Calu3 (cell line): ENCODE results near the gene RELT. TPM values are rescaled to one million over a fixed set of nuclear protein-coding genes. Genes with fewer than 3 reads are reported as not detected.
"Not testable (repeated sequence)": the region's sequence is repeated elsewhere in the genome, so short reads cannot be mapped to it uniquely, and the experiment has no call there.

ENCODE experiments used
- BruUV-seq: library from RNA; stranded (reverse); fragments of 400-500 nt; replicated peaks from 2 replicates; lab custom pipeline; 2021; lab: Mats Ljungman, UMichigan
- CTCF ChIA-PET: fragments of 300-600 bp; sonication (Branson Sonifier 250); formaldehyde crosslinking; loops from one replicate; lab custom pipeline; 2022; ENCODE audit warnings: antibody characterized with exemption; lab: Charles Lee
- DNase-seq: peaks from one replicate; pipeline ENCODE4 v3.0.0; 2022
- H3K27ac Mint-ChIP-seq: one replicate; pipeline ENCODE4 v1.8.0; 2022; ENCODE audit warnings: mixed read lengths; ENCODE audit not compliant: unreplicated experiment
- H3K27me3 Mint-ChIP-seq: one replicate; pipeline ENCODE4 v1.8.0; 2022; ENCODE audit warnings: mixed read lengths; ENCODE audit not compliant: unreplicated experiment
- H3K36me3 Mint-ChIP-seq: one replicate; pipeline ENCODE4 v1.8.0; 2022; ENCODE audit warnings: mild to moderate bottlenecking, moderate library complexity, mixed read lengths; ENCODE audit not compliant: insufficient read depth, unreplicated experiment
- H3K4me1 Mint-ChIP-seq: one replicate; pipeline ENCODE4 v1.8.0; 2022; ENCODE audit warnings: mild to moderate bottlenecking, low read depth, mixed read lengths; ENCODE audit not compliant: unreplicated experiment
- H3K4me3 Mint-ChIP-seq: one replicate; pipeline ENCODE4 v1.8.0; 2022; ENCODE audit warnings: mild to moderate bottlenecking, low read depth, moderate library complexity, mixed read lengths; ENCODE audit not compliant: unreplicated experiment
- H3K9me3 Mint-ChIP-seq: one replicate; pipeline ENCODE4 v1.8.0; 2022; ENCODE audit warnings: low read depth, mixed read lengths; ENCODE audit not compliant: unreplicated experiment
- intact Hi-C: fragments of 100-400 bp; cut with micrococcal nuclease; formaldehyde crosslinking; loops from one replicate; pipeline ENCODE4 v1.10.0; 2022; ENCODE audit not compliant: unreplicated experiment
- total RNA-seq: library from RNA; stranded (reverse); gene quantifications from 2 replicates; pipeline ENCODE4 v1.2.3, GENCODE V29; 2022
- TF ChIP-seq, protein P1 (sequence below): fragments of 200-600 bp; IDR thresholded peaks from one replicate; pipeline ENCODE4 v1.8.0; 2022; ENCODE audit warnings: antibody characterized with exemption; ENCODE audit not compliant: unreplicated experiment

Gene RELT
- total RNA-seq, 1 experiment from 2014 or later: 11.8 TPM

DNA sequence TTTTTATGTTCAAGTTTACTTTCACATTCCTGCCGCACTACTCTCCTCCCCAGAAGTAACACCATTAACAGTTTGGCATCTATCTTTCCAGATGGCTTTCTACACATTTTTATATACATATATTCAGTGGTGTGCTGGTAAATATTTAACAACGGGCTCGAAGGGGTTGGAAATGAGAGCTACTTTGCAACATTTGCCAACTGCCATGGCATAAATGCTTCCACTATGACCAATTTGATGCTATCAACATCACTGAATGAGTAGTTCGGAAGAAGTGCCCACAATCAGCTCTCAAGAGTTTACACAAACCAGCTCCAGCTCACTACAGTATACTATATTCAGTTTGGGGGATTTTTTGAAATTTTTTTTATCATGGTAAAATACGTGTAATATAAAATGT is 55.2 kb downstream of the RELT start:
- H3K4me1 Mint-ChIP-seq: no peaks in the 10 kb centered on the region
- BruUV-seq: no TSS peak
- no peak for DNase-seq
- CTCF ChIA-PET: interaction anchor here (0.5 kb wide), 1 partner anchor 524 kb away, joined by 4 read pairs; no protein-coding TSS in a partner anchor
- no peak overlapping the region for H3K4me3 Mint-ChIP-seq
- H3K27ac Mint-ChIP-seq: no peak overlapping the region
- TF ChIP-seq, protein P1, sequence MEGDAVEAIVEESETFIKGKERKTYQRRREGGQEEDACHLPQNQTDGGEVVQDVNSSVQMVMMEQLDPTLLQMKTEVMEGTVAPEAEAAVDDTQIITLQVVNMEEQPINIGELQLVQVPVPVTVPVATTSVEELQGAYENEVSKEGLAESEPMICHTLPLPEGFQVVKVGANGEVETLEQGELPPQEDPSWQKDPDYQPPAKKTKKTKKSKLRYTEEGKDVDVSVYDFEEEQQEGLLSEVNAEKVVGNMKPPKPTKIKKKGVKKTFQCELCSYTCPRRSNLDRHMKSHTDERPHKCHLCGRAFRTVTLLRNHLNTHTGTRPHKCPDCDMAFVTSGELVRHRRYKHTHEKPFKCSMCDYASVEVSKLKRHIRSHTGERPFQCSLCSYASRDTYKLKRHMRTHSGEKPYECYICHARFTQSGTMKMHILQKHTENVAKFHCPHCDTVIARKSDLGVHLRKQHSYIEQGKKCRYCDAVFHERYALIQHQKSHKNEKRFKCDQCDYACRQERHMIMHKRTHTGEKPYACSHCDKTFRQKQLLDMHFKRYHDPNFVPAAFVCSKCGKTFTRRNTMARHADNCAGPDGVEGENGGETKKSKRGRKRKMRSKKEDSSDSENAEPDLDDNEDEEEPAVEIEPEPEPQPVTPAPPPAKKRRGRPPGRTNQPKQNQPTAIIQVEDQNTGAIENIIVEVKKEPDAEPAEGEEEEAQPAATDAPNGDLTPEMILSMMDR: no peak
- no peaks in the 10 kb centered on the region for H3K9me3 Mint-ChIP-seq
- intact Hi-C loops: no loop called here
- no peaks in the 10 kb centered on the region for H3K36me3 Mint-ChIP-seq
- H3K27me3 Mint-ChIP-seq: no peaks in the 10 kb centered on the region

DNA sequence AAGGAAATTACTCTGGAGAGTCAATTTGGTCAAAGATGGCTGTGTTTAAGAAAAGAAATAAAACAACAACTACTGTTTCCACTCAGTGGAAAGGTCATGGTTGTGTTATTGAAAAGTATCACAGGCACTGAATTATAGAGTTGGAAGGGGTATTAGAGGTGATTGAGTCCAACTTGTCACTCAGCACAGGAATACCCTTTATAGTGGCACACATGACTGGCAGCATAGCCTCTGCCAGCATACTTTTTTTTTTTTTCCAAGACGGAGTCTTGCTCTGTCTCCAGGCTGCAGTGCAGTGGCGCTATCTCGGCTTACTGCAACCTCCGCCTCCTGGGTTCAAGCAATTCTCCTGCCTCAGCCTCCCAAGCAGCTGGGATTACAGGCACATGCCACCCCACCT is 60.7 kb downstream of the RELT start:
- H3K4me3 Mint-ChIP-seq, H3K9me3 Mint-ChIP-seq, H3K27ac Mint-ChIP-seq, H3K4me1 Mint-ChIP-seq, DNase-seq, CTCF ChIA-PET, BruUV-seq, H3K36me3 Mint-ChIP-seq, intact Hi-C loops, H3K27me3 Mint-ChIP-seq: not testable (repeated sequence)

DNA sequence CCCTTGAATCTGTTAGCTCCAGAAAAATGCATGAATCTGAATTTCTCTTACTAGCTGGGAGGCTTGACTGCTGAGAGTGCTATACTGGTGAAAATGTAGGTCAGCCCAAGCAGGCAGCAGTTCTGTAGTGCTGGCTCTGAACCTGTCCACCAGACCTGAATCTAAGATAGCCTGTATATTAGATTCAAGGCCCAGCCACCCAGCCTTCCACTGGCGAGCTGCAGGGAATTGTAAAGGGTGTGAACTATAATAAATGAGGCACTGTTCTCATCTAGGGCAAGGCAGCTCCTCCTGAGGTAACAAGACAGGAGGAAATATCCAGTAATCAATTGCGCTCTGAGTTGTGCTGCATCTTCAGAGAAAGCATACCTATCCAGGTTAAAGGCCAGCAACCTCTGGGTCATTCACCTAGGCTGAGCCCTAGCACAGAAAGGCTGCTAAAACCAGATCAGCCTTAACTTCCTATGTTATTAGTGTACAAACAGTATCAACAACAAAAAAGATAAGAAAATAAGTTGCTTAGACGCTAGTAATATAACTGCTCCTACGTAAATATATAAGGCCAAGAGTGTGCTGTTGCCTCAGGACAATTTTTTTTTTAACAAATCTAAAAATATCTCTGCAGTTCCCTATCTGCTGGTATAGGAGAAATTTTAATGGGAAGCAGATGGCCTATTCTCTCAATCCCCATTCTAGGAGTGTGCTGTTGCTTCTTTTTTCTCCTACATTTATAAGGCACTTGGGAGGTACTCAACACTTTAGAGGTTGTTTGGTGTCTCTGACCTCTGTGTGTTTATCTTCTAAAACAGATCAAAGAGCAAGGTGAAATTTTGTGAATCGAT is 63.0 kb downstream of the RELT start:
- DNase-seq: no peak
- no peaks in the 10 kb centered on the region for H3K27me3 Mint-ChIP-seq
- H3K27ac Mint-ChIP-seq: no peak overlapping the region
- TF ChIP-seq, protein P1: no peak
- H3K4me3 Mint-ChIP-seq: no peak overlapping the region
- CTCF ChIA-PET: no interaction called here
- intact Hi-C loops: no loop called here
- H3K36me3 Mint-ChIP-seq: peaks cover 3% of the 10 kb centered on the region
- no peaks in the 10 kb centered on the region for H3K9me3 Mint-ChIP-seq
- no peaks in the 10 kb centered on the region for H3K4me1 Mint-ChIP-seq
- BruUV-seq: no TSS peak

DNA sequence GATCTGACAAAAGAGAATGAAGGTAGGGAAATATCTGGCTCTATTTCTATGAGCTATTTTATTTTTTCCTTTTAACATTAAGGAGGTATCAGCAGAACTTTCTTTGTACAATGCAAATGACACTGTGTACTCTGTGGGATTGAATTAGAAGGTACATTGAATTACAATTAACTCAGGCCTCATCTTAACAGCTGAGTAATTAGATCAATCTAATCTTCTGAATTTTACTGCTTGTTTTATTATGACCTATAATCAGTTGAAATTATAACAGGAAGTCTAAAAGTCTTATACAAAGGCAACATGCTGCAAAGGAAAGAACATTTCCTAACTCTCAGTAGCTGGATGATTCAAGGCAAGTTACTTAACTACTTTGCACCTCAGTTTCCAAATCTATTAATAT is 69.8 kb downstream of the RELT start:
- no TSS peak for BruUV-seq
- H3K4me1 Mint-ChIP-seq: no peaks in the 10 kb centered on the region
- H3K27me3 Mint-ChIP-seq: no peaks in the 10 kb centered on the region
- DNase-seq: no peak
- H3K27ac Mint-ChIP-seq: no peak overlapping the region
- CTCF ChIA-PET: no interaction called here
- no peak overlapping the region for H3K4me3 Mint-ChIP-seq
- TF ChIP-seq, protein P1: no peak
- H3K36me3 Mint-ChIP-seq: no peaks in the 10 kb centered on the region
- H3K9me3 Mint-ChIP-seq: no peaks in the 10 kb centered on the region
- intact Hi-C loops: no loop called here

DNA sequence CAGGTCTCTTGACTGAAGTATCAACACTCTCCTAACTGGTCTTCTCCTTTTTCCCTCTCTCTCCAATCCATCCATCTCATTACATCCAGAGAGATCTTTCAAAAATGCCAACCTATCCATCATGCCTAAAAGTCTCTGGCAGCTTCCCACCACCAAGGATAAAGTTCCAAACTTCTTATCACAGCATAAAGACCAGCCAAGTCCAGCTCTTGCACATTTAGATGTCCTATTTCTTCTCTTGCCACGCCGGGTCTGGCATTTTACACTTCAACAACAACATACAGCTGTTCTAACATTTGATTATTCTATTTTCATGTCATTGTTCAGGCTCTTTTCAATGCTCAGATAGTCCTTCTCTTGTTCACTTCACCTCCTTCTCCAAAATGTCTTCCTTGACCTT is 70.6 kb downstream of the RELT start:
- TF ChIP-seq, protein P1: no peak
- Mint-ChIP-seq H3K27me3 (no peaks in the 10 kb centered on the region), H3K27ac (no peak overlapping the region), H3K4me1 (no peaks in the 10 kb centered on the region), H3K36me3 (no peaks in the 10 kb centered on the region), H3K4me3 (no peak overlapping the region), H3K9me3 (no peaks in the 10 kb centered on the region)
- no peak for DNase-seq
- CTCF ChIA-PET: interaction anchor here (0.9 kb wide), 1 partner anchor 17 kb away, joined by 5 read pairs; no protein-coding TSS in a partner anchor
- BruUV-seq: no TSS peak
- intact Hi-C loops: no loop called here
